Mesodermal cell (in vitro differentiated cells): Measurements from ENCODE around the gene ARHGEF10L.
A peak's percentile ranks its signal among the peaks of the same experiment; 100 is the strongest.

ENCODE experiments used
- H3K27ac ChIP-seq: 2 replicates; pipeline ENCODE4 v1.7.0; 2013; ENCODE audit warnings: mild to moderate bottlenecking, low read depth, low read length, moderate library complexity; ENCODE audit not compliant: severe bottlenecking
- H3K36me3 ChIP-seq: 2 replicates; pipeline ENCODE4 v1.7.1; 2013; ENCODE audit warnings: mild to moderate bottlenecking, low read length, moderate library complexity; ENCODE audit not compliant: control insufficient read depth, insufficient read depth
- H3K4me1 ChIP-seq: one replicate; pipeline ENCODE4 v1.7.1; 2013; ENCODE audit warnings: mild to moderate bottlenecking, low read length; ENCODE audit not compliant: insufficient read depth, control insufficient read depth, poor library complexity, severe bottlenecking
- H3K4me3 ChIP-seq: 2 replicates; pipeline ENCODE4 v1.7.0; 2013; ENCODE audit warnings: low read length, control low read depth, mild to moderate bottlenecking; ENCODE audit not compliant: insufficient read depth, poor library complexity, severe bottlenecking; ENCODE audit errors: extremely low read depth
- H3K9me3 ChIP-seq: 2 replicates; pipeline ENCODE4 v1.7.1; 2013; ENCODE audit warnings: mild to moderate bottlenecking, low read length, moderate library complexity; ENCODE audit not compliant: control insufficient read depth
- WGBS, 2 experiments: methylation state at CpG; one replicate each; pipeline ENCODE4 v1.1.5; 2013; ENCODE audit warnings: missing lambda C conversion rate in 2 of 2; ENCODE audit not compliant: insufficient coverage in 2 of 2; 5-methylcytosine and 5-hydroxymethylcytosine counted together

The ARHGEF10L gene

DNA sequence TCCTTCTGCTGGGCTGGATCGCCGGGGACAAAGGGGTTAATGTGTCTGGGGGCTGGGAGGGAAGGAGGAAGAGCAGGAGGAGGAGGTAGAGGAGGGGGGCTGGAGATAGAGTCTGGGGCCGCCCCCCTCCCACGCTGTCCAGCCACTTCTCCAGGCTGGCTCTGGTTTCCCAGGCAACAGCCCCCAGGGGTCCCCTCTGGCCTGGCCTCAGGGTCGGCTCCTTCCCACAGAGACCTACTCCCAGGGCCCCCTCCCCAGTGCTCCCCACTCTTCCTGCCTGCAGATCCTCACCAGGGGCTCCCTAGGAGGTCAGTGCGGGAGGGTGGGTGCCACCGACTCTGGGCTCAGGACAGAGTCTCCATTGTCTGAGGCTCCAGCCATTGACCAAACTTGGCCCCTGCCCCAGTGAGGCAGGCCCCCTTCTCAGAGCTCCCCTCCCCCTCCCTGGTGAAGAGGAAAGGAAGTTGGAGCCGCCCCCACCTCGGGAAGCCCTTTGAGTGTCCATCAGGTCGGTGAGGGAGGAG, 34.1 kb downstream of the ARHGEF10L start:
- 8 to 10% methylated on average over 2 to 4 of the region's 10 CpGs for WGBS, 2 experiments
- H3K9me3 ChIP-seq: no peaks in the 10 kb centered on the region
- H3K36me3 ChIP-seq: no peaks in the 10 kb centered on the region
- H3K4me1 ChIP-seq: peaks cover 58% of the 10 kb centered on the region
- peak overlapping the region; percentile 30 for H3K27ac ChIP-seq
- no peak overlapping the region for H3K4me3 ChIP-seq

DNA sequence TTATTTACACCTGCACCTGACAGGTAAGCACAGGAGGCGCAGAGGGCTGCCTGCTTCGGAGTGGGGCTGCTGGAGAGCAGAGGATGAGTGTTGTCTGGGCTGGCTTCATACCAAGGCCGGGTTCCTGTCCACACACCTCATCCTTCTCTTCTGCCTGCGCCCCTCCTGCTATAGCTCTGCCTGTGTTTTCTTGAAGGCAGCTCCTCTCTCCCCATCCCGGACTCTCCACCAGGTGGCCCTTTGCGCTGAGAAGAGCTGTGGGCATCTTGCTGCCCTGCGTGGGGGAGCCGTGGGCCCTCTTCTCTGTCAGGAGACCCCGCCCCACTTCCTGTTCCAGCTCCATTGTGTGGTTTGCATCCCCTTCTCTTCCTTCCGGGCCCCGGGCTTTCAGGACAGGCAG, 35.0 kb downstream of the ARHGEF10L start:
- Histone ChIP-seq H3K4me1 (peaks cover 51% of the 10 kb centered on the region), H3K36me3 (no peaks in the 10 kb centered on the region), H3K27ac (no peak overlapping the region), H3K4me3 (no peak overlapping the region), H3K9me3 (no peaks in the 10 kb centered on the region)
- WGBS, 2 experiments: 41 to 56% methylated on average over 8 to 10 of the region's 11 CpGs

DNA sequence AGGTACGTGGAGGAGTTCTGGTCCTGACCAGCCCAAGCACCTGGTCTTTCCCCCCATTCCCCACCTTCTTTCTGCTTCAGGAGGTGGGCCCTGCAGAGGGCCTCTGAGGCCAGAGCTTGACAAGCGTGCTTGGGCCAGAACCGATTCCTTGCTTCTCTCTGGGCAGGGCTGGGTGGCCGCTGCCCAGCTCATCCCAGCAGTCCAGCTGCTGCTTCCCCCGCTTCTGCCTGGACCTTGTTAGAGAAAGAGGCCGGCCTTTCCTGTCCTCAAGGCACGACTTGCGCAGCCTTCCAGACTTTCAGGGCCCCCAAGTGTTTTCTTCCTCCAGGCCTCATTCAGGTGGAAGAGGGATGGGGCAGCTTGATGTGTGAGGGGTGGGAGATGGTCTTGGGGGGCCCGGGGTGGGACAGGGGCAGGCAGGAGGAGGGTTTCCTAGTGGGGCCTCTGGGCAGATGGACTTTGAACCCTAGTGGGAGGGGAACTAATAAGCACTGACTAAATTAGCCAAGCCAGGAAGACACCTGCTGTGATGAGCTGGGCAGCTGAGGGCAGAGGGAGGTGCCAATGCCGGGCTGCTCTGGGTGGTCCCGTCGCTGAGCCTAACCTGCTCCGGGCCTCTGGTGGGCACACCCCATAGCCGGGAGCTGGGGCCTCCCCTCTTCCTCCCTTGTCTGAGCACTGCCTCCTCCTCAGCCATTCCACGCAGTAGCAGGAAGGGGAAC, 36.5 kb downstream of the ARHGEF10L start:
- 63 to 76% methylated on average over 14 of the region's 15 CpGs for WGBS, 2 experiments
- peaks cover 49% of the 10 kb centered on the region for H3K4me1 ChIP-seq

DNA sequence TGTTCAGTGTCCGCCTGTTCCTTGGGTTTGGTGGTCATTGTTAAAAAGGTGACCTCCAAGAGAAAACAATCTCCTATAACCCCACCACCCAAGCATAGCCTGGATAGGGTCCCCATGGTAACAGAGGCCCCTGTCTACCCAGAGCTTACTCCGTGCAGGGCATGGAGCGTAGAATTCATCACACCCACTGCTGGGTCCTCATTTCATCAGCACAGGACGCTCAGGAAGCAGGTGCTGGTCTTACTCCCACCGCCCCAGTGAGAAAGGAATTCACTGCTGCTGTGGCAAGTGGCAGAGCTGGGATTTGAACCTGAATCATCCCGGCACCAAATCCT, 37.0 kb downstream of the ARHGEF10L start:
- WGBS, 2 experiments: 88 to 91% methylated on average over 5 of the region's 6 CpGs
- peaks cover 51% of the 10 kb centered on the region for H3K4me1 ChIP-seq
- no peaks in the 10 kb centered on the region for H3K36me3 ChIP-seq
- no peak overlapping the region for H3K4me3 ChIP-seq
- no peak overlapping the region for H3K27ac ChIP-seq
- H3K9me3 ChIP-seq: no peaks in the 10 kb centered on the region

More for the DNA sequence above, 36.5 kb downstream of the ARHGEF10L start:
- no peaks in the 10 kb centered on the region for H3K36me3 ChIP-seq
- no peak overlapping the region for H3K27ac ChIP-seq
- H3K4me3 ChIP-seq: no peak overlapping the region
- H3K9me3 ChIP-seq: no peaks in the 10 kb centered on the region

DNA sequence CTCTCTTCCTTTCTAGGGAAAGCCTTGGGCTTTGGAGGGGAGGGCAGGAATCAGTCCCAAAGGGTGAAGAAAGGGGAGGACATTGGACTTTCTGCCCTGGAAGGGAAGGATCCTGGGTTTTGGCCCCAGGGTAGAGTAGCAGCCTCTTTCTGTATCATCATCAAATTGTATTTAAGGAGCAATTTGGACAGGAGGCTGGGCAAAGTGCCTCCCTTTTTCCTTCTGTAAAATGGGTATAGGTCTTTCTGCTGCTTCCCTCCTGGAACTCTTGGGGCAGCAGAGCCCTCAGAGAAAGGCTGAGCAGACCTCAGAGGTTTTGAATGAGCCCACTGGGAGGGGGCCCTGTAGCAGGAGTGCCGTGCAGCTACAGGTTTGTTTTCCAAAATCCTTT, 38.4 kb downstream of the ARHGEF10L start:
- WGBS, 2 experiments: 91 to 92% methylated on average over 1 of the region's 1 CpG
- Histone ChIP-seq H3K27ac (no peak overlapping the region), H3K9me3 (no peaks in the 10 kb centered on the region), H3K36me3 (peaks cover 5% of the 10 kb centered on the region), H3K4me3 (no peak overlapping the region), H3K4me1 (peaks cover 58% of the 10 kb centered on the region)

DNA sequence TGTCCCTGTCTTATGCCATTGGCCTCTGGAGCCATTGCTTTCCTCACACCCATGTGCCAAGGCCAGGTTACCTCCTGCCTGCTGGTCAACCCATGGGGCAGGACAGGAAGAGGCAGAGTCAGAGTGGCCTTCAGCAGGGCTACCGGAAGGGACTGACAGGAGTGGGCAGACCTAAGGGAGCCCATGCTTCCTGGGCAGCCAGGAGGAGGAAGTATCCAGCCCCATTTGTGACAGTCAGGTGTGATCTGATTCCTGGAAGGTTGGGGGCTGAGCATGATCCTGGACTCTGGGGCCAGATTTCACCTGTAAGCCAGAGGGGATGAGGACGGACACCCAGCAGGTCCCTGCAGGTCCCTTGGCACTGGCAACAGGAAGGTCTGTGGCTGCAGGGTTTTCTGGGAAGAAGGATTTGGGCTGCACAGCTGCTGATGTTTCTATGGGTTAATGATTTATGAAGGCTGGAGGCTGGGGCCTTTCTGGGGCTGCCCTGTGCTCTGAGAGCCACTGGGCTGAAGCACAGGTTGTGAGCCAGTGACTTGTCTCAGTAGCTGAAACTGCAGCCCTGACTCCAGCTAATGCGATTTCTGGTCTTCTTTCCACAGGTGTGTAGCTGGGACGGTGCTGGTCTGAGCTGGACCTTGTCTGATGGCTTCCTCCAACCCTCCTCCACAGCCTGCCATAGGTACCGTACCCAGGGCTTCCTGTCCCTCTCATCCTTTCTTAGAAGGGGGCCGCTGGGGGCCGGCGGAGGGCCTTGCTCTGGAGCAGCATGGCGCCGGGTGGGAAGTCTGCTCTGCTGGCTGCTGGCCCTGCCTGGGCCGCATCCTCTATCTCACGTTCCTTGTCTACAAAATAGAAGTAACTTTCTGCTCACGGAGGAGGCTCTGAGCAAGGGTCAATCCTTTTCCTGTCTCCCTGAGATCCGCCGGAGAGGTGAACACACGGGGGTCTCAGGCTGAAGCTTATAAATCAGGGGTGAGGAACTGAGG, 40.7 kb downstream of the ARHGEF10L start:
- Histone ChIP-seq H3K9me3 (no peaks in the 10 kb centered on the region), H3K4me1 (peaks cover 36% of the 10 kb centered on the region), H3K4me3 (no peak overlapping the region), H3K27ac (no peak overlapping the region), H3K36me3 (peaks cover 15% of the 10 kb centered on the region)
- 91 to 97% methylated on average over 14 of the region's 16 CpGs for WGBS, 2 experiments

DNA sequence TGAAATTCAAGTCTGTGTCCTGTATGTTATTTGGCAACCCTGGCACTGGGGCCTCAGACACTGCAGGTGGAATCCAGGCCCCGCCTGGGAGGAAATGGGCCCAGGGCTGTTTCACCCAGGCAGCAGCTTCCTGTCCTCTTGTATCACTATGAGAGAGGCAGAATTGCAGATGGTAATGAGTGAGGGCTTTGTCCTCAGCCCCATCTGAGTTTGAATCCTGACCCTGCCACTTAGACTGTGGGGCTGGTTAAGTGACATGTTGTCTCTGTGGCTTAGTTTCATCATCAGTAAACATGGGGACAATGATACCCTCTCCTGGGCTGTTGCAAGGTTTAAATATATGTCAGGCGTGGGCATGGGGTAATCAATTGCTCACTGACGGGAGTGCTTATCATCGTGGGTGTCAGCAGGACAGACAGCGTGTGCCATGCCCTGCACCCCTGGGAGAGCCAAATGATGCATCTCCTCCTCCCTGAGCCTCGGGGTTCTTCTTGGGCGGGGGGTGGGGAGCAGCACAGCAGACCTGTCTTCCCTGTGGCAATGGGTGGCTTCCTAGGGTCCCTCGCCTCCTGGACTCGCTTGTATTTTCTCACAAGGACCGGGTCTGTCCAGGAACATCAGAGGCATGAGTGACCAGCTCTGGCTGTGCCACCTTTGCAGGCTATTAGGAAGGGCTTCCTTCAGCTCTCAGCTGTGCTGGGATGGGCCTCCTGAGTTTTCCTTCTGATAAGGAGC, 42.1 kb downstream of the ARHGEF10L start:
- WGBS, 2 experiments: 83 to 85% methylated on average over 9 to 10 of the region's 10 CpGs

DNA sequence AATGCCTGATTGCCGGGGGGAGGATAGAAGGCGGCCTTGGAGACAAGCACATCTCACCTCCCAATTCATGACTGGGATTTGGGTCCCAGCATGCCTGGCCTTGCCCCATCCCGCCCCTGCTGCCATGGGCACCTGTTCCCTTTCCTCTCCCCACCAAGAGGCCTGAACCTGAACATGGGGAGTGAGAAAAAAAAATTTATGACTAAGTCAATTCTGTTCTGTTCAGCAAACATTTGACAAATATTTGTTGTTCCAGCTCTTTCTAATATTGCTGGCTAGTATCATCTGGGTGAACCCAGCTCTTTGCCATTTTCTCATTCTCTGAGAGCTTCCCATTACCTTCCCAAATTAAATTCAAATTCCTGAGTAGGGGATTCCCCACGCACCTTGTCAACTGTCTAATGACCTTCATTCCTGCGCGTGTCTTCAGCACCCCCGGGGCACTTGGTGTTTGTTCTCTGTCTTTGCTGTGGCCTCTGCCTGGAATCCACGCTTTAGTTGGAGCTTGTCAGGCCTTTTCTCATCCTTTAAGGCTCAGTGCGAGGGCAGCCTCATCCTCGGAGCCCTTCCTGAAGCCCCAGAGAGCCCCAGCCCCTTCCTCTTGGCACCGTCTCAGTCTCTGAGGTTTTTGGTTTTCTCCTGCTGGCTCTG, 42.8 kb downstream of the ARHGEF10L start:
- Histone ChIP-seq H3K9me3 (no peaks in the 10 kb centered on the region), H3K27ac (no peak overlapping the region), H3K36me3 (peaks cover 15% of the 10 kb centered on the region), H3K4me1 (peaks cover 46% of the 10 kb centered on the region), H3K4me3 (no peak overlapping the region)
- WGBS, 2 experiments: 66 to 67% methylated on average over 8 to 9 of the region's 11 CpGs

More for the DNA sequence above, 42.1 kb downstream of the ARHGEF10L start:
- peaks cover 40% of the 10 kb centered on the region for H3K4me1 ChIP-seq
- no peak overlapping the region for H3K27ac ChIP-seq
- peaks cover 15% of the 10 kb centered on the region for H3K36me3 ChIP-seq
- H3K9me3 ChIP-seq: no peaks in the 10 kb centered on the region
- no peak overlapping the region for H3K4me3 ChIP-seq

DNA sequence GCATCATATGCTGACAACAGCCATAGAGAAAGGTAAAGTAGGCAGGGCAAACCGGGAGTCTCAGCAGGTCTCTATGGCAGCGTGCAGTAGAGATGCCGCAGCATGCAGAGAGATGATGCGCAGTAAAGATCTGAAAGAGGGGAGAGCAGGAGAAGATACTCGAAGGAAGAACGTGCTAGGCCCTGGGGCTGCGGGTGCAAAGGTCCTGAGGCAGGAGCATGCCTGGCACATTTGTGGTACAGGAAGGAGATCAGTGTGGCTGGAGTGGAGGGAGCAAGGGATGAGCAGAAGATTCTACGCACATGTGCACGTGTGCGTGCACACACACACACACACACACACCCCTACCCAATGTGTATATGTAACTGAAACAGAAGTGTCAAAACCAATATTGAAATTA, 45.0 kb downstream of the ARHGEF10L start:
- H3K9me3 ChIP-seq: no peaks in the 10 kb centered on the region
- H3K4me1 ChIP-seq: peaks cover 65% of the 10 kb centered on the region
- peaks cover 15% of the 10 kb centered on the region for H3K36me3 ChIP-seq
- H3K4me3 ChIP-seq: no peak overlapping the region
- H3K27ac ChIP-seq: no peak overlapping the region
- WGBS, 2 experiments: 97 to 99% methylated on average over 6 to 7 of the region's 10 CpGs
